IPS DF 19.7 (cell line): Measurements from ENCODE around the gene GAPVD1.
A peak's percentile ranks its signal among the peaks of the same experiment; 100 is the strongest.
"Not testable (repeated sequence)": the region's sequence is repeated elsewhere in the genome, so short reads cannot be mapped to it uniquely, and the experiment has no call there.

Experiments used
- DNase-seq: peaks from one replicate; pipeline ENCODE4 v3.0.0-alpha.2; 2013; ENCODE audit warnings: low read depth, low spot score

The GAPVD1 gene

GRCh38 chr9:125316359-125316758 is 54.7 kb downstream of the GAPVD1 start:
- not testable (repeated sequence) for DNase-seq

GRCh38 chr9:125317704-125318103 is 56.1 kb downstream of the GAPVD1 start:
- no peak for DNase-seq

- no peak for DNase-seq
Observed at GRCh38 chr9:125321496-125321895, 59.9 kb downstream of the GAPVD1 start.

GRCh38 chr9:125323615-125324014 is 62.0 kb downstream of the GAPVD1 start:
- no peak for DNase-seq

- DNase-seq: no peak
Observed at GRCh38 chr9:125325826-125326225, 64.2 kb downstream of the GAPVD1 start.

- DNase-seq: no peak
Observed at GRCh38 chr9:125329978-125330377, 68.4 kb downstream of the GAPVD1 start.

GRCh38 chr9:125330587-125330986 is 69.0 kb downstream of the GAPVD1 start:
- DNase-seq: no peak

GRCh38 chr9:125332527-125332926 is 70.9 kb downstream of the GAPVD1 start:
- DNase-seq: no peak

- no peak for DNase-seq
Observed at GRCh38 chr9:125337236-125337635, 75.6 kb downstream of the GAPVD1 start.

- DNase-seq: no peak
Observed at GRCh38 chr9:125338929-125339328, 77.3 kb downstream of the GAPVD1 start.

GRCh38 chr9:125341566-125341965 is 79.9 kb downstream of the GAPVD1 start:
- DNase-seq: no peak

GRCh38 chr9:125343518-125344275 is 82.1 kb downstream of the GAPVD1 start:
- peak; percentile 78 for DNase-seq

GRCh38 chr9:125346080-125346732 is 84.6 kb downstream of the GAPVD1 start:
- DNase-seq: no peak

GRCh38 chr9:125355601-125356000 is 94.0 kb downstream of the GAPVD1 start:
- no peak for DNase-seq

GRCh38 chr9:125356032-125356431 is 94.4 kb downstream of the GAPVD1 start:
- no peak for DNase-seq

- DNase-seq: no peak
Observed at GRCh38 chr9:125359011-125359410, 97.4 kb downstream of the GAPVD1 start.

GRCh38 chr9:125360601-125361000 is 99.0 kb downstream of the GAPVD1 start:
- no peak for DNase-seq

GRCh38 chr9:125361837-125362531 is 100.4 kb downstream of the GAPVD1 start:
- no peak for DNase-seq

GRCh38 chr9:125366676-125367075 is 105.0 kb downstream of the GAPVD1 start:
- DNase-seq: no peak

- no peak for DNase-seq
Observed at GRCh38 chr9:125370786-125371185, 109.2 kb downstream of the GAPVD1 start.

- no peak for DNase-seq
Observed at GRCh38 chr9:125372441-125373226, 111.0 kb downstream of the GAPVD1 start.
